H54 (cell line): ENCODE results near the gene SPNS2.

ENCODE experiments used
- DNase-seq: peaks from one replicate; pipeline ENCODE4 v3.0.0; 2011; ENCODE audit warnings: low spot score, mixed read lengths; ENCODE audit not compliant: insufficient read length
- FAIRE-seq: peaks from 3 replicates; lab custom pipeline; 2011; peaks lifted over from hg19 to GRCh38; lab: Jason Lieb, UNC
- POLR2A ChIP-seq: IDR thresholded peaks from 2 replicates; pipeline ENCODE4 v1.6.1; 2011; ENCODE audit warnings: low read depth, mild to moderate bottlenecking, low read length

The SPNS2 gene

GRCh38 chr17:4545217-4545951 is 46.7 kb downstream of the SPNS2 start:
- no peak for TF ChIP-seq POLR2A
- no peak for DNase-seq
- FAIRE-seq: no peak

GRCh38 chr17:4547118-4547906 is 48.6 kb downstream of the SPNS2 start:
- no peak for DNase-seq
- FAIRE-seq: no peak
- TF ChIP-seq POLR2A: no peak

- DNase-seq (no peak), FAIRE-seq (no peak)
- TF ChIP-seq POLR2A: no peak
Observed at GRCh38 chr17:4548061-4548461, 49.4 kb downstream of the SPNS2 start.

DNA sequence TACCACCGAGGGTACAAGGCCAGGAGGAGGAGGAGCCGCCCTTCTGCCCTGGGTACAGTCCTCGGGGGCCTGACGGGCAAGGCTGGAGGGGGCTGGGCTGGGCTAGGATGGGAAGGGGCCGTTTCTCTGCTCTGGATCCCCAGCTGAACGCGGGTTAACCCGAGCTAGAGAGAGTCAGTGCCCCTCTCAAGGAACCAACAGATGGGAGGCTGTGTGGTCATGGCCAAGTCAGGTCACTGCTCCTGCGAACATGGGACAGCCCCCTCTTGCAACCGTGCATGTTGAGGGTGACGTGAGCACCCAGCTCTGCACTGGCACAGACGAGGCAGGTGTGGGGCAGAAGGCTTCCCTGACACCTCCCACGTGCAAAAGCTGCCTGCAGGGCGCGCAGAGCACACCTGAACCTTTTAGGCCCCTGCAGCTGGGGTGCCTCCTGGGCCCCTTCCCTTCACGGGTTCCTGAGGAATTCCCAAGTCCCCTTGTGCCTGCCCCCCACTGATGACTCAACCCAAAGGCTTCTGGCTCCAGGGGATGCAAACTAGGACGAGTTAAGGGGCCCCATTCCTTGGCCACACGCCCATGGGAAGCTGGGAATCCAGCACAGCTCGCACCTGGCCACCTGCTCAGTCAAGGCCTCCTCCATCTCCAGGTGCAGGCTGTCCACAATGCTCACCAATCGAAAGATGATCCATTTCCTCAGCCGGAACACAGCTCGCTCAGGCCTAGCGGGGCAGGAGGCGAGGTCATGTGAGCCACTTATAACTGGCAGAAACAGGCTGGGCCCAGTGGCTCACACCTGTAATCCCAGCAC is 50.2 kb downstream of the SPNS2 start:
- FAIRE-seq (no peak), DNase-seq (no peak)

GRCh38 chr17:4549781-4550533 is 51.3 kb downstream of the SPNS2 start:
- no peak for TF ChIP-seq POLR2A
- no peak for FAIRE-seq
- DNase-seq: no peak

More for the DNA sequence above, 50.2 kb downstream of the SPNS2 start:
- TF ChIP-seq POLR2A: no peak

- FAIRE-seq: no peak
Observed at GRCh38 chr17:4550534-4551039, 51.9 kb downstream of the SPNS2 start.

GRCh38 chr17:4551141-4551540 is 52.5 kb downstream of the SPNS2 start:
- no peak for TF ChIP-seq POLR2A
- no peak for DNase-seq
- FAIRE-seq: no peak

More at GRCh38 chr17:4550534-4551039, 51.9 kb downstream of the SPNS2 start:
- TF ChIP-seq POLR2A: no peak
- DNase-seq: no peak

DNA sequence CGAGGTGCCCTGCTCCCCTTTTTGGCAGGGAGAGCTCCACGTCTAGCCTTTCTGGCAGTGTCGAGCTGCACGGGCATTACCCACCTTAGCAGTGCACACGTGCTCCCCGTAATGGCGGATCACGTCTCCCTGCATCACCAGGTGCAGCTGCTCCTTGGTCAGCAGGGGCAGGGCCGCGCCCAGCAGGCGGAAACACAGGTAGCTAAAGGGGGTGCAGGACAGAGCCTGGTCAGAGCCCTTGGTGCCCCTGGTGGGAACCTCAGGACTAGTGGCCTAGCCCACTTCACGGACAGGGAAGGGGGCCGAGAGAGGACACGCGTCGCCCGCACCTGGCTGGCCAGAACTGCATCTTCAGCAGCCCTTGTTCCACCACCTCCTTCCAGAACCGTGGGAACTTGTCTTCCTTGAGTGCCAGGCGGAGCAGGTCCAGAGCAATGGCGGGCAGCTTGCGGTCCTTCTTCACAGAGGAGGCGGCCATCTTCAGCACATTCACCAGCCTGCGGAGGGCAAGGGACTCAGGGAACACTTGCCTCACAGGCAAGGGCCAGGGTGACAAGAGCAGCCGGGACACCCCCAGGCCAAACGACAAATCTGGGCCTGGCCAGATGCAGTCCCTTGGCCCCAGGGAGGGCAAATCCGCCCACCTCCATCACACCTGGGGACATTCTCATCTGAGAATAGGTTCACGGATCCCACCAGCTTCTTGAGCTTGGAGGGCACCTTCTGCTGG is 53.3 kb downstream of the SPNS2 start:
- no peak for FAIRE-seq
- DNase-seq: no peak
- no peak for TF ChIP-seq POLR2A

- DNase-seq (no peak), FAIRE-seq (no peak)
- TF ChIP-seq POLR2A: no peak
Observed at GRCh38 chr17:4553669-4554068, 55.0 kb downstream of the SPNS2 start.

DNA sequence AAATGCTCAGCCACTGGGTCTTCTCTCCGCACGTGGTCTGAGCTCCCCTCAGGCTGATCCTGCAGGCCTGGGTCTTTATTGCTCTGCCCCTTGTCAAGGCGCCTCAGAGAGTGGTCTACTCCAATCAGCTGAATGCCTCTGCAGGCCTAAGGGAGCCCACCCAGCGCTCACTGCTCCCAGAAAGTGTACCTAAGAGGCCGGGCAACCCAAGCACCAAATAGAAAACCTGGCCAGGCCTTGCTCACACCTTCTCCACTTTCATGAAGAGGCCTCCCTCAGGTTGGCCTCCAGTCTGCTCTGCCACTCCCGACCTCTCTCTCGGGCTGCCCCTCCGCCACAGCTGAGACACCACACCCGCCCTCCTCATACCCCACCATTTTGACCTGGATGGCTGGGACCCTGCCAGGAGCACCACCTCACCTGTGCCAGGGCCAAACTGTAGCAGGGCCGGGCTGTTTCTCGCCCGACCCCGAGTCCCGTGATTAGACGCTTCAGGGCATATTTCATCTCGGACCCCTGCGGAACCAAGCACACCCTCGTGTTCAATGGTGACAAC is 55.8 kb downstream of the SPNS2 start:
- no peak for FAIRE-seq
- DNase-seq: no peak
- no peak for TF ChIP-seq POLR2A

GRCh38 chr17:4554997-4555799 is 56.5 kb downstream of the SPNS2 start, which contains the start of gene MYBBP1A:
Gene MYBBP1A (minus strand): TSS chr17:4555384. CDS start chr17:4555324, 60 bp downstream.
- peak; percentile 75 for TF ChIP-seq POLR2A

More at GRCh38 chr17:4554997-4555799, 56.5 kb downstream of the SPNS2 start, which contains the start of gene MYBBP1A:
- FAIRE-seq (peak; percentile 52), DNase-seq (peak; percentile 99)
